SKM-1 treated with dmso at 0.1 percent for 144 hours (cell line): ENCODE measurements around the gene UBE2V1.
"Not testable (repeated sequence)": the region's sequence is repeated elsewhere in the genome, so short reads cannot be mapped to it uniquely, and the experiment has no call there.

Experiments used
- DNase-seq: peaks from one replicate; lab custom pipeline; 2025; ENCODE audit not compliant: unreplicated experiment; lab: John Stamatoyannopoulos, UW

The UBE2V1 gene

GRCh38 chr20:50066161-50066834, 46.7 kb downstream of the UBE2V1 start:
- no peak for DNase-seq

GRCh38 chr20:50065325-50065615, 47.7 kb downstream of the UBE2V1 start:
- no peak for DNase-seq

- DNase-seq, result not testable (repeated sequence)
These were observed 49.2 kb downstream of the UBE2V1 start for GRCh38 chr20:50063763-50064162.

- no peak for DNase-seq
These were observed 50.7 kb downstream of the UBE2V1 start for GRCh38 chr20:50062006-50062838.

- no peak for DNase-seq
These were observed 51.6 kb downstream of the UBE2V1 start for GRCh38 chr20:50061151-50062005.

GRCh38 chr20:50058662-50059402, 54.1 kb downstream of the UBE2V1 start:
- DNase-seq, result no peak

GRCh38 chr20:50057714-50058053, 55.3 kb downstream of the UBE2V1 start:
- no peak for DNase-seq

- no peak for DNase-seq
These were observed 55.8 kb downstream of the UBE2V1 start for GRCh38 chr20:50056951-50057713.

GRCh38 chr20:50056408-50056926, 56.5 kb downstream of the UBE2V1 start:
- no peak for DNase-seq

GRCh38 chr20:50055524-50056083, 57.3 kb downstream of the UBE2V1 start:
- no peak for DNase-seq

GRCh38 chr20:50054626-50055511, 58.1 kb downstream of the UBE2V1 start:
- DNase-seq, result no peak

GRCh38 chr20:50054231-50054547, 58.8 kb downstream of the UBE2V1 start:
- no peak for DNase-seq

GRCh38 chr20:50053362-50054230, 59.4 kb downstream of the UBE2V1 start:
- DNase-seq, result no peak

- DNase-seq, result no peak
These were observed 60.2 kb downstream of the UBE2V1 start for GRCh38 chr20:50052550-50053361.

GRCh38 chr20:50050660-50051308, 62.2 kb downstream of the UBE2V1 start:
- DNase-seq, result no peak

GRCh38 chr20:50050214-50050613, 62.7 kb downstream of the UBE2V1 start:
- no peak for DNase-seq
